Measurements from ENCODE around the gene SEC11C.
"Not testable (repeated sequence)": the region's sequence is repeated elsewhere in the genome, so short reads cannot be mapped to it uniquely, and the experiment has no call there.

SEC11C gene

GRCh38 chr18:59141294-59142068, 1.8 kb downstream of the SEC11C start:
- TF ChIP-seq CTCF (IDR thresholded peaks at IDR 0.05; ENCODE audit: low read depth, low read length), result no peak
- Histone ChIP-seq H3K4me1 (no peaks in the 10 kb centered on the region), H3K27me3 (no peaks in the 10 kb centered on the region), H3K36me3 (no peaks in the 10 kb centered on the region), H3K4me3 (ENCODE audit: low read depth, low read length) (no peak overlapping the region), H3K9me3 (no peaks in the 10 kb centered on the region)
- DNase-seq, result no peak

GRCh38 chr18:59142274-59142673, 2.6 kb downstream of the SEC11C start:
- no peak for TF ChIP-seq CTCF (IDR thresholded peaks at IDR 0.05; ENCODE audit: low read depth, low read length)
- H3K4me1 ChIP-seq, result no peaks in the 10 kb centered on the region

GRCh38 chr18:59142800-59143416, 3.2 kb downstream of the SEC11C start:
- H3K36me3 ChIP-seq; H3K27me3 ChIP-seq; H3K4me1 ChIP-seq; DNase-seq; H3K9me3 ChIP-seq; H3K4me3 ChIP-seq (ENCODE audit: low read depth, low read length): not testable (repeated sequence)

More at GRCh38 chr18:59142274-59142673, 2.6 kb downstream of the SEC11C start:
- Histone ChIP-seq H3K4me3 (ENCODE audit: low read depth, low read length) (no peak overlapping the region), H3K9me3 (no peaks in the 10 kb centered on the region), H3K27me3 (no peaks in the 10 kb centered on the region), H3K36me3 (no peaks in the 10 kb centered on the region)
- no peak for DNase-seq

- H3K27me3 ChIP-seq, result no peaks in the 10 kb centered on the region
- H3K4me3 ChIP-seq (ENCODE audit: low read depth, low read length), result no peak overlapping the region
- H3K9me3 ChIP-seq, result no peaks in the 10 kb centered on the region
- DNase-seq, result no peak
- no peak for TF ChIP-seq CTCF (IDR thresholded peaks at IDR 0.05; ENCODE audit: low read depth, low read length)
- H3K36me3 ChIP-seq, result no peaks in the 10 kb centered on the region
- no peaks in the 10 kb centered on the region for H3K4me1 ChIP-seq
These were observed 3.8 kb downstream of the SEC11C start for GRCh38 chr18:59143441-59143840.

GRCh38 chr18:59144483-59144882, 4.8 kb downstream of the SEC11C start:
- no peaks in the 10 kb centered on the region for H3K9me3 ChIP-seq
- H3K36me3 ChIP-seq, result no peaks in the 10 kb centered on the region
- no peaks in the 10 kb centered on the region for H3K4me1 ChIP-seq
- no peak for TF ChIP-seq CTCF (IDR thresholded peaks at IDR 0.05; ENCODE audit: low read depth, low read length)
- no peak for DNase-seq
- H3K4me3 ChIP-seq (ENCODE audit: low read depth, low read length), result no peak overlapping the region
- no peaks in the 10 kb centered on the region for H3K27me3 ChIP-seq

GRCh38 chr18:59145055-59145454, 5.4 kb downstream of the SEC11C start:
- TF ChIP-seq CTCF (IDR thresholded peaks at IDR 0.05; ENCODE audit: low read depth, low read length), result no peak
- no peaks in the 10 kb centered on the region for H3K4me1 ChIP-seq
- no peaks in the 10 kb centered on the region for H3K9me3 ChIP-seq
- no peak overlapping the region for H3K4me3 ChIP-seq (ENCODE audit: low read depth, low read length)
- no peaks in the 10 kb centered on the region for H3K27me3 ChIP-seq
- H3K36me3 ChIP-seq, result no peaks in the 10 kb centered on the region
- DNase-seq, result no peak

Measured in BE2C (cell line).